Activated naive CD4-positive, alpha-beta T cell (primary cell): ENCODE data around the gene IRX1.

Experiments used
- DNase-seq, 4 experiments: peaks; one replicate each; lab custom pipeline; 2025; lab: John Stamatoyannopoulos, UW

The IRX1 gene

DNA sequence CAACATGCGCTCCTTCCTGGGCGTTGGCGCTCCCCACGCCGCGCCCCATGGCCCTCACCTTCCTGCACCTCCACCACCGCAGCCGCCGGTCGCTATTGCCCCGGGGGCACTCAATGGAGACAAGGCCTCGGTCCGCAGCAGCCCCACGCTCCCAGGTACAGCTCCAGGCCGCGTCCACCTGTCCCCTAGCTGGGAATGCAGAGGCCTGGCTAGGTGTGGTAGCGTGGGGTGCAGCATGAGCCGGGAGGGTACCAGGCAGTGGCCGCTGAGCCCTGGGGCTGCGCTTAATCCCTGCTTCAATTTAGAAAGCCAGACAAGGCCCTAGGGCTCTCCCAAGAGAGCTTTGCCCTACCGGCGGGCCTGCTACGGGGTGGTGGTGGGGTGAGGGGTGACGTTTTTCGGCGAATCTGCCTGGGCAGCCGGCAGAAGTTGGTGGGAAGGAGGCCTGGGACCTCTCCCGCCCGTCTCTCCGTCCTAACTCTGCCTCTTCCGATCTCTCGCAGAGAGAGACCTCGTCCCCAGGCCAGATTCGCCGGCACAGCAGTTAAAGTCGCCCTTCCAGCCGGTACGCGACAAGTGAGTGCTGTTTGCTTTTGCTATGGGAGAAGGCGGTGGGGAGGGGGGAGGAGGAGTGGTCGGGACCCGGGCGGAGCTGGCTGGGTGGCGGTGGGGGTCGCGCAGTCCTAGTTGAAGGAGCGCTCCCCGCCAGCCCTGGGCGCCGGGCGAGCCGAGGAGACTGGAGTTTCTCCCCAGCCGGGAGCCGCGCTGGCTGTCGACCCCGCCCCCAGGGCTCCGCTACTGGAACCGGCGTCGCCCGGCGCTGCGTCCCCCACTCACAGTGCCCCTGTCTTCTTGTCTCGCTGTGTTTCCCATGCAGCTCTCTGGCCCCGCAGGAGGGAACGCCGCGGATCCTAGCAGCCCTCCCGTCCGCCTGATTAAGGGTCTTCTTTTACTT is 4.8 kb downstream of the IRX1 start:
- no peak for DNase-seq

DNA sequence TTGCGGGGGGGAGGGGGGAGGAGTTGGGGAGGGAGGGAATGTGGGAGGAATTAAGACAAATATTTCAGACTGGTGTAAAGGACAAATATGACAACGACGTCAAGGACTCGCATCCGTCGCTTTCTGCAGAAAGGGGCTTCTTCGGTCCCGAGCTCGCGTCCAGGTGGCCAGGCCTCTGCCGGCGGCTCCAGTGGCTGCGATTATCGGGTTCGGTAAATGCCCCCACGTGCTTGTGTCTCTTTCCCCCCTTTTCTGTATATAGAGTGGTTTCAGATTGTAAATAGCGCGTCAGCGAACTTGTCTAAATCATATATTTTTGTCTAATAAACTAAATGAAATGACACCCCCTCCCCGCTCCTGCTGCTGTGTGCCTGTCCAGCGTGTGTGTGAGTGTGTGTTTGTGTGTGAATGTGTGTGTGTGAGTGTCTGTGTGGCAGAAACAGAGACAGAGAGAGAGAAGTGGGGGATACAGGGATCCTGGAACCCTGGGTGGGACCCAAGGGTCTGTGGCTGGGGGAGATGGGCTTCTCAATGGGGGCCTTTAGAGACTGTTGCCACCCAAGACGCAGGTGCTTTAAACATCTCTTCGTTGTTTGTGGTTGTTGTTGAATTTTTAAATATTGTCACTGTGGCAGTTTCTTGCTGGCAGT is 5.6 kb downstream of the IRX1 start:
- no peak for DNase-seq

DNA sequence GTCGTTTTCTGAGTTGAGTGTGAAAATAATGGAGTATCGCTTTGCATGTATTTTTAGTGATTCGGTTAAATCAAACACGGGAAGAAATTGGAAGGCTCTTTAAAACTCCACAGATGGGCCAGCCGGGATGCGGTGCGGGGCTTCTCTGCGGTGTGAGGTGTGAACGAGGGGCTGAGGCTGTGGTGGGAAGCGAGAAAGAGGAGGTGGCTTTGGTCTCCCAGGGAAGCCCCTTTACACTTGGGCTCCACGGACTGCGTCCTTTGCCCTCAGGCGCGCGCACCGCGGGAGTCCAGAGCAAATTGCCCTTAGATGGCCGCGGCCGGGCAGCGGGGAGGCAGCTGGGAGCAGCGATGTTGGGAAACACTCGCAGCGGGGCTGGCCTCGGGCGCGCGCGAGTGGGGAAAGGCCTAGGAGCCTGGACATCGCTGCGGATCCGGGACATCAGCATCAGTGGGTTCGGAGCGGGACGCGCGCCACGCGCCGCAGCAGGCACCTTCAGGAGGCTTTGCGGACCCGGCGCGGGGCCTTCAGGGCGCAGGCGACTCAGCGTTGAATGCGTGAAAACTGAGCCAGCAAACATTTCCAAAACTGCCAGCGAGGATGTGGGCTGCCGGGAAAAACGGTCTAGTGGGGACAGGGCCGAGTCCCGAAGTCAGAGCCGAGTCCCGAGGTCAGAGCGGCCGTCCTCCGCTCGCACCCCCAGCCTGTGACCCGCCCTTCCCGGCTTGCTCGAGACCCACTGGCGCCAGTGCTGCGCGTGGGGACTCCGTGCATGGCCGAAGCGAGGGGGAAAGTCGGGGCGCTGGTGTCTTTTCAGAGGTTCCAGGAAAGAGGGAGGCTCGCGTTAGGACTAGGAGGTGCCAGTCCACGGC is 6.5 kb downstream of the IRX1 start:
- DNase-seq, result no peak

DNA sequence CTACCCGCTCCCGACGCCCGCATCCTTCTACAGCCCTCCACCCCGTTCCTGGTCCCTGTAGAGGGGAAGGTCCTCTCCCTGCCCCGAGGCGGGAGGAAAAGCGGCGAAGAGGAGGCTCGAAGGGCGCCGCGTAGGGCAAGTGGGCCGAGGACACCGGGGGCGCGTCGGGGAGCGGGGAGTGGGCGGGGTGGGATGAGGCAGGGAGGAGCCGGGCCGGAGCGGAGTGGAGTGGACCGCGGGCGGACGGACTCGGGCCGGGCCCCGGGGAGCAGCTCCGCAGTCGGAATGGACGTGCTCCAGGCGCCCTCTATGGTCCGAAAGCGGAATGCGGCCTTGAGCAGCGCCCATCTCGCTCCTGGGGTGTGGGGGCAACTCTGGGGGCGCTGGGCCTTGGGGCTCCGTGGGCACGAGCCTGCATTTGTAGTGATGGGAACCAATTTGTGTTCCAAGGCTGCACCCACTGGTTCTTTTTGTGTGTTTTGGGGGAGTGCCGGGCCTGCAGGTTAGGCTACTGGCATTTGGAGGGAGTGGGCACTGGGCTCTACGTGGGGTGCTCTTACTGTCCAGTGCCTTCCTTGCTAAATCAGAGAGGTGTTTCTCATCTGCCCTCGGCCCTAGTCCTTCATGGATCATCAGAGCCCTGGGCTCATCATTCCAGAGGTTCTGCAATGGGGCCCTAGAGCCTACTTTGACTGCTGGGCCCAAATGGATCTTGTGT is 7.3 kb downstream of the IRX1 start:
- no peak for DNase-seq

DNA sequence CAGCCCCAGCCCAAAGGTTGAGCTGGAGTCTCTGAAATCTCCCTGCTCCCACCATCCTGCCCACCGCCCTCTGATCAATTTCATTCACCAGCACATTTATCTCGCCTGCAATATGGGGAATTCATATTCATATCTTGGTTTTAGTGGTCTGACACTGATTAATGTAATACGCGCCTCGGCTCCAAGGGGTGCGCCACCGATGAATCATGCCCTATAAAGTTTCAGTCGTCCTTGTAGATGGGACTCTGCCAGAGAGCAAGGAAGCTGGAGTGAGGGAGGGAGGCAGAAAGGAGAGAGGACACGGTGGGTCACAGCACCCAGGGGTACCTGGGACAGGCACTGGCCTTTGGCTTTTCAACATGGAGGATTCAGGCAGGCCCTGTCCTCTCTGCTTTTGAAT is 8.9 kb downstream of the IRX1 start:
- DNase-seq, result no peak

DNA sequence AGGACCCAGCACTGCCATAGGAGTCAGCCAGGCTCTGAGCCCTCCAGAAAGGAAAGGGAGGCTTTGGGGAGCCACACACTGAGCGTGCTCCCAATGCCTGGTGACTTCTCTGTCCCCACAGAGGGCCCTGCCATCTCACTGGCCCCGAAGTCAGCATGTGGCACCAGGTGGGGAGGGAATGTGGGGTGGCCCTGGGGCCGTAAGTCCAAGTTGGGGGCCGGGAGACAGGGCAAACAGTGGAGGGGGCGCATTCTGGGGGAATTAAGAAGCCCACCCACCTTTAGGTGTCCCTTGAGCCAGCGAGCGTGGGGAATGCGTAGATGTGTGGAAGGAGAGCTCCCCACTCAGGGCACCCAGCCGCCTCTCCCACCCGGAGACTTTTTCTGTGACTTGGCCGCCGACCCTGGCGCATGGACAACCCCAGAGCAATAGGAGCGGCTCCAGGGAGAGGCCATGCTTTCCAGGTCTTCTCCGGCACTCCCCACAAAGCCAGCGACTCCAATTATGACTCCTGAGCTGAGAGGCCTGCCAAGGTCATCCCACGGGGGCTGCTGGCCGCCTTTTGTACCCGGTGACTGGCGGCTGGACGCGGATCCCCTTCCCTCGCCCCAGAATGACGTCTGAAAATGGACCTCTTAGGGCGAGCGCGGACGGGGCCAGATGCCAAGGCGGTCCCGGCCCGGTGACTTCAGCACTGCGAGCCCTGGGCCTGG is 9.8 kb downstream of the IRX1 start:
- no peak for DNase-seq

DNA sequence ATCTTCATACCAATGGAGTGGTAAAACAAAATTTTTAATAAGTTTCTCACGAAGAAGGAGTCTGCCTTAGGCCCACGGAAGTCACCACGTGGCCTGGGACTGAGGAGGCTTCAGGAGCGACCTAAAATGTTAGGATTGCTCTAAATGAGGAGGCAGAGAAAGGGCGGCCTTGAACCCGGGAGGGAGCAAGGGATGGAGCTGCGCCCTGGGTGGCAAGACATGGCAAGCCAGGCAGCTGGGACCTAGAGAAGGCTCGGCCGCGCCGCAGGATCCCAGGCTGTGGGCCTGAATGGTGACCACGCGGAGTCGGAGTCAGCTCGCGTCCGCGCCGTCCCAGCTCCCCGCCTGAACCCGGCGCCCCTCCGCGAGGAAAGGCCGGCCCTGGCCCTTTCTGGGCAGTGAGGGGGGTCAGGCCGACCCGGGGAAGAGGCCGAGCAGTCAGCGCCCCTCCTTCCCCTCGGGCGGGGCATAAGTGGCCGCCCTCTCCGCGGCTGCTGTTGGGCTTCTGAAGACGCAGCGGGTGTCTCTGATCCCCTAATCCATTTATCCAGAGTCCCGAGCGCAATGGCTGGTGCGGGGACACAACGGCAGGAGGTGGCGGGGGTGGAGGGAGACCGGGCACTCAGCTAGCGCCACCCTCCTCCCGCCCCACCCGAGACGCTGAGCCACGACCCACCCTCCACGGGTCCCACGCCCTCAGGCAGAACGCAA is 10.6 kb downstream of the IRX1 start:
- DNase-seq, result no peak

DNA sequence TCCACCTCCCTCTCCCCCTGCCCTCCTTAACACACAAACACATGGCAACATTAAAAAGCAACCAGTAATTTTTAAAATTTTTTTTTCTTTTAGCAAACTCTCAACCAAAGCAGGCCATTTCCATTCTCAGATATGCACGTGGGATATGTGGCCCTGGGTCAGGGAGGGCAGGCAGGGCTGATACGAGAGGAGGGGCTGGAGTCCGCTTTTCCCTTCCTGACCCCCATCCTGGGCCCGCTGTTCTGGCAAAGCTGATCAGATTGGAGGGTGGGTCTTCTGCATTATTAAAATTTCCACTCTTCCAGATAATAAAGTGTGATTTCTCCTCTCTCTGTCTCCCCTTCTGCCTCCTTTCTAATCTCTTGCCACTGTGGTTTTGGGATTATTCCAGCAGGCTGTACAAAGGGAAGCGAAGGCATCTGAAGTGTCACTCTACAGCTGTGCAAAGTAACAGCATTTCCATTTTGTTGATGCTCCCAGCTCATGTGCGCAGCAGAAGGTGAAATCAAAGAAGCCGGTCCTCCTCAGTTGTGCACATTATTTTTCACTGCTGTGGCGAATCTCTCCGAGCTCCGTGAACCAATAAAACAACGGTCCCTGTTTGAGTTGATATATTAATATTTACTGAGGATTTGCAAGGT is 12.0 kb downstream of the IRX1 start:
- DNase-seq, result no peak

DNA sequence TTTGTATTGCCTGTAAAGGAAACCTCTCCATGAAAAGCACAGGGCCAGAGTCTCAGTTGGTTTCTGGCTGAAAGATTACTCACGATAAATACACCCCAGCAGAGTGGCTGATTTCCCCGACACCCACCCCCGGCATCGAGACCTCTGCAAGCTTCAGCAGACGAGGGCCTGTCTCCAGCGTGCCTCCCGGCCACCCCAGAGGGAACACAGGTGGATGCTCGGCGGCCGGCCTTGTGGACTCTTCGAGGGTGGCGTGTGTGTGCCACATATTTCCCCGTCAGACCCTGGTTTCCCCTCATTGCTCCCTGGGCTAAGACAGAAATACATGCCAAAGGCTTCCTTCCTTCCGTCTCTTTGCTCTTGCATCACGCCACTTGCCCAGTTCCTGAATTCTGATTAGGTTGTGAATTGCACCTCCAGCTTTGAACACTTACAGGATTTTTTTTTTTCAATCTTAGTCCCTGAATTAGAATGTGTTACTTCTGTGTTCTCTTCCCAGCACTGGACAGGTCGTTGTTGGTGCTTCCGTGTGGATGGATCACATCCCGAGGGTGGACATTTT is 13.6 kb downstream of the IRX1 start:
- DNase-seq, result no peak

DNA sequence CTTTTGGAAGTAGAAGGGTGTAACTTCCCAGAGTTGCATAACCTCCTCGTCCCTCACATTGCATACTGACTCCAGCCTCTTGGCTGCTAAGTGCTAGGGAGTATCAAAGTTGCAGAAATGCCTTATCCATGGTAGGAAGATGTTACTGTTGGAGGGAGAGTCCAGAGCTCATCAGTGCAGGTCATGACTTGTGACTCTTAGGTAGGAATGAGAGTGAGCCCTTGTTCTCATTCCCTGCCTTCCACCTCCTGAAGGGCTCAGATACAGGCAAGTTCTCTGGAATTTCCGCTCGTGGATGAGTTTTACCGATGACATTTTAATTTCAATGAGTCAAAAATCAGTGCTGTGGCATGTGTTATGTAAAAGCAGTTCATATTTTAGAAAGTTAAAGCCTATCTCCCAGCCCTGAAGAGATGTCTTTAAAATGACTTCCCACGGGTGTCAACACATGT is 17.0 kb downstream of the IRX1 start:
- no peak for DNase-seq

DNA sequence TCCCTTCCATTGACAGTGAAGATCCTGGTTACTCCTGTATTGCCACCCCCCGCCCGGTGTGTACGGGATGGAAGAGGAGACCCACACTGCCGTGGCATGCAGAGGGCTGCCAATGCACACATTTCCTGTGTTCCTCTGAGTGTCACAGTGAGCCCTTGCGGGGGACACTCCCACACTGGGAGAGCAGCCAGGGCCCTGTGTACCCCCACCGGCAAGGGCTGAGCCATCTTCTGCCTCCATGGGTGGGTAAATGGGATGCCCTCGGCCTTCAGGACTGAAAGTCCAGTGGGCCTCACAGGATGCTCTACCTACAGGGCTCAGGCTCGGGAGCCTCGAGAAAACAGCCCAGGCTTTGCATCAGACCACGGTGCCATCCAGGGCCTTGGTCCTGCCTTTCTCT is 18.1 kb downstream of the IRX1 start:
- DNase-seq, result no peak

DNA sequence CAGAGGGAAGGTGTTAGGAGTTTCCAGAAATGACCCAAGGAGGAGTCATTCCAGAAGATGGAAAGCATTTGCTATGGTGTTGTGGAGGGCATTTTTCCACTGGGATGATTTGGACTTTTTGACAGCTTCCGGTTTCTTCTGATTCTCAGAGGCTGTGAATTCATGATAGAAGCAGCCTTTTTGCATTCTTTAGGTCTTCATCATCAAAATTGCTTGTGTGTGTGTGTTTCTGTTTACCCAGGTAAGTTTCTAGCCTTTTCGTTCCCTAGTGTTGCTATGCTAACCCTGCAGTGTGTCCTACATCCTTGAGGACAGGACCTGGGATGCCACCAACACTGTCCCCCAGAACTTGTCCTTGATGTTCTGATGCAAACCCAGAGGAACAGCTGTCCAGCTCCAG is 19.6 kb downstream of the IRX1 start:
- DNase-seq, result no peak

DNA sequence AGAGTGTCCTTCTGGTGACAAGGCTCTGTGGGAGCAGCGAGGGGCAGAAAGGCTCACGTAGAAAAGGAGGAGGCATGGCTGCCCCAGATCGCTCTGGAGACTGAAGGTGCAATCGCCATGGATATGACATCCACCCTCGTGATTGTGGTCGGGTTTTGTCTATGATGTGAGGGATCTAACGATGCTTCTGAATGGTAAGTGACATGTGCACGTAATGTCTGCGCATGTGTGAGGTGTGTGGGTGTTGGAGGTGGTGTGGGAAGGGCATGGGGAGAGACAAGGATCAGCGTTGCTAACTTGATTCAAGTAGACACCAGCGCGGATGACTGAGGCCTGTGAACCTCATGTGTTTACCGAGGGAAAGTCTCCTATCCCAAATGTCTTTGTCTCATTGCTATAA is 20.2 kb downstream of the IRX1 start:
- no peak for DNase-seq

DNA sequence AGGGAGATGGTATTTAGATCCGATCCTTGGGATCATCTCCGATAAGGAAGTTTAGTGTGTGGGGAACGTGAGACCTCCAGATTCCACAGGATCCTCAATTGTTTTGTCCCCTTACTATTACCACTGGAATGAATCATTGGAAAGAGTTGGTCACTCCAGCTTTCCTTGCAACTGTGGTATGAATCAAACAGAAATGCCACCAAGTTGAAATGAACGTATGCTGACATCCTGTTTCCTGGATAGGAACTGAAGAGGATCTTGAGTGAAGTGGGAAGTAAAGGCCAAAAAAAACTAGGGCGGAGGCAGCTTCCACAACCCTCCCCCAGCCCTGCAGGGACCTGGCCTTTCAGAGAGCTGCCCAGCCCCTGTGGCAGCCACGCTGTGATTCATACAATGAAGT is 23.9 kb downstream of the IRX1 start:
- DNase-seq, result no peak

DNA sequence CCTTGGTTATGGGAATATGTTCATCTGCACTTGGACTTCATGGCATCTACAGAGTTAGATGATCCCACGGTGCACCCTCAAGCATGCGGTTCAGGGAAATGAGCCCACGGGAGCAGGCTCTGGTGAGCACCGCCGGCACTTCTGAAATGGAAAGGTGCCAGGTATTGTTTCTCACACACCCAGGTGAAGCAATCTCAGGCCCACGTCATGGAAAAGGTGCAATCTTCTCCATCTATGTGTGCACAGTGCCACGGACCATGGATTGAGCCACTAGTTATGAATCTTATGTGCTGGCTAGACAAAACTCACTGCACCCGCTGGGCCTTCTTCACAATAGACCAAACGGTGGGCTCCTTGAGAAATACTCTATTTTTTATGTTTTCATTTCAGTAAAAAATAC is 27.3 kb downstream of the IRX1 start:
- no peak for DNase-seq

DNA sequence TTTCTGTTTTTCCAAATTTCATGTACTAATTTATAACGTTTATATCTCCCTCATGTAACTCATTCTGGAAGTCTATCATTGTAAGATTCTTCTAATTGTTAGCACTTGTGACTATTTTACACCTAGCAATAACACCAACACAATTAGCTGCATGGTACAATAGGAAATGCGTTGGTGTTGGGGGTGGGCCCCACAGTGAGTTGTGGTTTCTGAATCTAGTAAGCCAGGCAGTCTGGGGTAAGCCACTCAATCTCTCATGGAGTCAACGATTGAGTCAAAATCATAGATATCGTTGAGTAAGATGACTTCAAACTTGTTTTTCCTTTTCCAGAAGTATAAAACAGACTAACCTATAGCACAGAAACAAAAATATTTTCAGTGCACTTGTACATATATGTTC is 30.0 kb downstream of the IRX1 start:
- DNase-seq, result no peak

DNA sequence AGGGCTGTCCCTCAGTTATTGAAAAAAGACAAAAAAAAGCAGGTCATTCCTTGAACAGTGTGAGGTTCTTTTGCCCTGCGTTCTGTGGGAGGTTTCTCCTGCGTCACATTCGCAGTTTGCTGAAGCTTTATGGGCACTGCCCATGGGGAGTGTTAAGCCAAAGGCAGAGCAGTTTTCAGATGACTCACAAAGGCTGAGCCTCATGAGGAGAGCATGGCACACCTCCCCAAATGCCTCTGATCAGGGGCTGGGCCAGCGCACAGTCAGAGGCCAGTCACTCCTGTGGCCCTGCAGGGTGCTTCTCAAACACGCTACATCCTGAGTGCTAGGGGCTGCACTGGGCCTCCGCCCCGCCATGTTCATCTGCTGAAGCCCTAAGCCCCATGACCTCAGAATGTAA is 38.4 kb downstream of the IRX1 start:
- no peak for DNase-seq

DNA sequence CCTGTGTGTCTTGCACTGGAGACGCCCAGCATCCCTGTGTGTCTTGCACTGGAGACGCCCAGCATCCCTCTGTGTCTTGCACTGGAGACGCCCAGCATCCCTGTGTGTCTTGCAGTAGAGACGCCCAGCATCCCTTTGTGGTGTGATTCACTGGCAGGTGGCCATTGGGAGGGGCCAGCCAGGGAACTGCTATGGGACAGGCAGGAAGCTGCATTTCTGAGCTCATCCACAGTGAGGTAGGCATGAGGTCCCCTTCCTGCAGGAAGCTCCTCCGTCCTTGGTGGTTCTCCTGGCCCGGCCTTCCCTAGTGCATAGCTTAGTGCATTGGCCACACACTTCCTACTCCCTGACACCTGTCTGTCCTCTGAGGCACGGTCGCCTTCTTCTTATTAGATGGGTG is 43.5 kb downstream of the IRX1 start:
- no peak for DNase-seq

DNA sequence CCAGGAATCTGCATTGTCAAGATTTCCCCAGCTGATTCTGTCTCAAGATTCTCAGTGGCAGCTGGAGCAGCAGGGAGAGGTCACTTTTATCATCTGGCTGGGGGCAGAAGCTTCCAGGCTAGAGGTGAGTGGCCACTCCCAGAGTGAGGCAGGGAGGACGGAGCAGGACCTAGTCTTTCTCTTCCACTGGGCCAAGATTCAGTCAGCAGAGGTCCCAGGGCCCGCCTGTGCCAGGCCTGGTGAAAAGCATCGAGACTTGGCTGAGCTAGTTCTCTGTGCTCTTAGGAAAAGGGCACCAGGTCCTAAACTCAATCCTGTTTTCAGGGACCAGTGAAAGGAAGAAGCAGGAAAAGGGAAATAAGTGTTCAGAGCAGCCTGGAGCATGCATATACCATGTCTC is 46.6 kb downstream of the IRX1 start:
- DNase-seq, result no peak

DNA sequence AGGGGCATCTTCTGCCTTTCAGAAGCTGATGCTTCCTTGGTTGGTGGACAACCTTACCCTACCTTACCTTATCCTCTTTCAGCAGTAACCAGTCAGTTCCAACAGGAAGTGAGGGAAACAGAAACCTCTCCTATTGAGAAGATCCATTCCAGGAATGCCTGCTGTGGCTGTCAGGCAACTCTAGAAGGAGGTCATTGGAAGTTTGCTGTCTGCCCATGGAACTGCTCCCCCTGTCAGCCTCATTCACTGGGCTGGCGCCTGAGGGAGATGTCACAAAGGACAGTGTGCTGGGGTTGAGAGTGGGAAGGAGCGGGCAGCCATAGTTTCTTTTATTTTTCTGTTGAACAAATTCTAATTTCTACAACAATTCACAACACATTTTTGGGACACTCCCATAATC is 54.7 kb downstream of the IRX1 start:
- no peak for DNase-seq
